RKO (cell line): ENCODE measurements around the gene NSF.
"Not testable (repeated sequence)": the region's sequence is repeated elsewhere in the genome, so short reads cannot be mapped to it uniquely, and the experiment has no call there.

Experiments used
- DNase-seq: peaks from one replicate; pipeline ENCODE4 v3.0.0-alpha.2; 2016; ENCODE audit warnings: low spot score

NSF gene

GRCh38 chr17:46774108-46774737 lies 183.8 kb downstream of the NSF start:
- no peak for DNase-seq

DNA sequence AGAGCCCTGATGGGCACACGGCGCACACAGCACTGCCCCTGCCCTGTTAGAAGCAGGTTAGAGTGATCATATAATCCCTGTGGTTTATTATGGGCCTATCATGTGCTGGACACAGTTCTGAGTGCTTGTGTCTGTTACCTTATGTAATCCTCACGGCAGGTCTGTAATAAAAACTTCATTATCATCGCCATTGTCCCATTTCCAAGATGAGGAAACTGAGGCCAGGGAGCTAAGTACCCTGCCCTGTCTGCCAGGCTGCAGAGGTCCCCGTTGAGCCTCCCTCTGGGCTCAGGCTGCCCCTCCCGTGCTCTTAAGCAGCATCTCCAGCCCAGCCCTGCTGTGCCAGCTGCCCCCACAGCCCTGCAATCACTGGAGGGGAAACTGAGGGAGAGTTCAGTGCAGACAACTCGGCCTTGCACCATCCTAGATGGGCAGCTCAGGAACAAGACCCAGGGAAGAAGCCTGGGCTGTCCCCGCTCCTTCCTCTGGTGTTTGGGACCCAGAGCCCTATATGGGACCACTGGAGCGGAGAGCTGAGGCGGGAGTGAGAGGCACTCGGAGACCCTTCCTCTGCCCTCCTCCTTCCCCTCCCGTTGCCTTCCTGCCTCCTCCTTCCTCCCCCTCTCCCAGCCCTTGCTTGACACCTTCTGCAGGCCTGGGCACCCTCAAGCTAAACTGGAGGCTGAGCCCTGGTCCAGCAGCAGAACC lies 186.0 kb downstream of the NSF start:
- DNase-seq: no peak

DNA sequence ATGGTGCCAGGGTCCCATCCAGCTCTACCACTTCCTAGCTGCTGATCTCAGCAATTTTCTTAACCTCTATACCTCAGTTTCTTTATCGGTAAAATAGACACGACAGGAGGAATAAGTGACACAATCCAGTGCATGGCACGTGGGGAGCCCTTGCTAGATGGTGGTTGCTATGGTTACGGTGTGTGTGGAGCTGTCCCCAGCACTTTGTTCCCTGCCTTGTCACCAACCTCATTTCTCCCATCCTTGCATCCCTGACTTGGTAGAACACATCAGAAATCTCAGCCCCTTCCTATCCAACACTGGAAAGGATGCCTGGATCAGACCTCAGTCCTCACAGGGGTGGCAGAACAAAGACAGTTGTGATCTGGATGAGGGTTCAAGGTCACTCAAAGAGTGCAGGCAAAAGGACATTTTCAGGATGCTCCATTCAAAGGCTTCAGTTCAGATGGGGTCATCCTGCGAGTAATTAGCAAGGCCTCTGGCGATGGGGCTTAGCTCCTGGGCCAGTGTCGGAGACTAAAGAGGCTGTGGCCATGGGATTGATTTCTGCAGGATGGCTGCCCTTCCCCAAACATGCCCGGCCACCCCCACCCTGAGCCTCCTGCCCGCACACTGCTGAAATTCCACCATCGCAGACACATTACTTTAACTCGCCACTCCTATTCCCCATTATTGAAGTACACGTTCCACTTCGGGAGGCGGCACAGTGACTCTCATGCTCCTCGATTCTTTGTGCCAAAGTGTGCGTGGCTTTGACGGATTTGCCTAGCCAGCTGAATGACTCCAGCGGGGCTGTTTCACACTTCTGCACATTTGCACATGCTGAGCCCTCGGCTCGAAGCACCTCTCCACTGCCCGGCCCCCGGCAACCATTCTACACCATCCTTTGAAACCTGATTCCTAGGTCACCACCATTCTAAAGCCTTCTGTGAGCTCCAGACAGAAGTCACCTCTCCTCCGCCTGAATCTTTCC lies 187.8 kb downstream of the NSF start:
- peak; percentile 30 for DNase-seq

GRCh38 chr17:46780003-46780373 lies 189.5 kb downstream of the NSF start:
- DNase-seq: no peak

DNA sequence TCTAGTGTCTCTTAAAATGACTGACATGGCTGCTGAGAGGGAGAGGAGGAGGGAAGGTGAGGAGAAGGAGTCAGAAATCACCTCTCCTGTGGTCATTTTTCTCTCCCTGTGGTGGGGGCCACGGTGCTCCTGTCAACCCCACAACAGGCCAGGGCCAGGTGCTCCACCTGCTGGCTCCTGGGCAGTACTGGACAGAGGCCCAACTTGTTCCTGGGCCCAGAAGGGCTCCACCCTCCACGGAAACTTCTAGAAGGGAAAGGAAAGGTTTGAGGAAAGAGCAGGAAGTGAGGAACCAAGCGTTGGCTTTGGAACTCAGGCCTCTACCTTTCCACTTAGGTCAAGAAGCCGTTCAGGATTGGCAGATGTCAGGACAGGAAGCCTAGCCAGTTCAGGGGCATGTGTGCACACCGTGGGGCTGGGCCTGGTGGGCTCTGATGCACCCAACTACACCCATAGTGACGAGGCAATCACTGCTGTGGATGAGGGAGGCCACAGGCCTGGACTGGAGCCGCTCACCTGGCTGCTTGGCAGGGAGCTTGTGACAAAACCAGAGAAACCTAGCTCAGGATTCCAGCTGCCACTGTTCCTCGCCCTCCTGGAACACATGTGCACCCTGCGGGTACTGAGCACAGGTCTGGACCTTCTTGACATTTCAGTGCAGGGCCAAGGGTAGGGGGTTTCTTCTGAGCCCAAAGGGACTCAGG lies 191.9 kb downstream of the NSF start:
- peak; percentile 45 for DNase-seq

GRCh38 chr17:46783031-46783593 lies 192.6 kb downstream of the NSF start:
- no peak for DNase-seq

- no peak for DNase-seq
These were observed 195.2 kb downstream of the NSF start for GRCh38 chr17:46785696-46786095.

- DNase-seq: no peak
These were observed 197.0 kb downstream of the NSF start for GRCh38 chr17:46787478-46787877.

DNA sequence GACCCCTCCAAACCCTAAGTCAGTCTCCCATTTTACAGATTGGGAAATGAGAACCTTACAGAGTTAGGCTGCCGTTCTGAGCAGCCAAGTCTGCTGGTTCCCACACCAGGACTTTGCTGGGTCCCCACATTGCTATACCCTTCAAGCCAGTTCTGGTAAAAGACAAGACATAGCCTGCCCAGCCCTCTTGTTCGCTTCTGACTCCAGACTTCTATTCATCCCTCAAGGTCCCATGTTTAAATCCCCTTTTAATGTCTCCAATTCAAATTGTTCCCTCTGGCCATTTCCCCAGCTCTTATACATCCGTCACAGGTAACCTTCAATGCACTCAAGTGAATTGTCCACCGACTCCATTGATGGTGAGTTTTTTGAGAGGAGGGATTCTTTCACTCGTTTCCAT lies 197.8 kb downstream of the NSF start:
- no peak for DNase-seq

DNA sequence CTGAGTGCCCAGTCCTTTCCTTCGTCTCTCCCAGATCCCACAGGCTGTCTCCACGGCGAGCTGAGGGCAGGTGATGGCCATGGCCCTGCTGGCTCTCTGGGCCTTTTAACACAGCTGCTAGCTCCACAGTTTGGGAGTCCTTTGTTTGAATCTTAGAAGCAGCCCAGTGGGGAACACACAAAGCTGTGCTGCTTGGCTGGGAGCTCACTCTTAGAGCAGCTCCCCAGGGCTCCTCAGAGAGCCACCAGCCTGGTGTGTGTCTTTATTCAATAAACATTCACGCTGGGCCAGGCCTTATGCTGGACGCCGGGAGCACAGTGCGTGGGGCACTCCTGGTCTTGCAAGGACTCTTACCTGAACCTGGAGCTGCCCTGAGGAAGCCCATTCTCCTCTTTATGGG lies 198.3 kb downstream of the NSF start:
- no peak for DNase-seq

DNA sequence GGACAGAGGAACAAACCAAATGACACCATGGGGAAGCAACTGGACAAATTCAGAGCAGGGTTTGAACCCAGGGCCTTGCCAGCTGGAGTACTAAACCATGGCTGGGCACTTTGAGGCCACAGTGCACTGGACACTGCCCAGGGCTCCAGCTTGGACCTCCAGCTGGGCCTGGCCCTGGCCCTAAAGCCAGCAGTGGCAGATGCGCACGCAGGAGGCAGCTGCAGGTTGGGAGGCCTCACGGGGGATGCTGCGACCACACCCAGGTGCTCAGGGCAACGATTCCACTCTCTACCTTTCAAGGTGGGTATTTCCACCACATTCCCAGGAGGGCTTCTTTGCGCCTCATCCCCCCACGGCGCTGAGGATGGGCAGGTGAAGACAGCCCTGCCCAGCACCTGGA lies 199.1 kb downstream of the NSF start:
- no peak for DNase-seq

GRCh38 chr17:46790216-46790615 lies 199.7 kb downstream of the NSF start:
- no peak for DNase-seq

DNA sequence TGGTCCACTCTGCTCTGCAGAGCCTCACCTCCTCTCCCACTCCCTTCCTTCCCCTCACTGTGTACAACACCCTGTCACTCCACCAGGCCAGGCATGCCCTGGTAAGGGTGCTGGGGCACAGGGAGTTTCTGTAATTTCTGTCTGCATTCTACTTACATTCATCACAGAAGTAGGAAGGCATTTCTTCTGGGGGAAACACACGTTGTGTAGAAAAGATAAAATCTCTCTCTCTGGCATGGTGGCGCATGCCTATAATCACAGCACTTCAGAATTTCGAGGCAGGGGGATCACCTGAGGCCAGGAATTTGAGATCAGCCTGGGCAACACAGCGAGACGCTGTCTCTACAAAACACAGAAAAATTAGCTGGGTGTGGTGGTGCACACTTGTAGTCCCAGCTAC lies 201.1 kb downstream of the NSF start:
- DNase-seq: no peak

DNA sequence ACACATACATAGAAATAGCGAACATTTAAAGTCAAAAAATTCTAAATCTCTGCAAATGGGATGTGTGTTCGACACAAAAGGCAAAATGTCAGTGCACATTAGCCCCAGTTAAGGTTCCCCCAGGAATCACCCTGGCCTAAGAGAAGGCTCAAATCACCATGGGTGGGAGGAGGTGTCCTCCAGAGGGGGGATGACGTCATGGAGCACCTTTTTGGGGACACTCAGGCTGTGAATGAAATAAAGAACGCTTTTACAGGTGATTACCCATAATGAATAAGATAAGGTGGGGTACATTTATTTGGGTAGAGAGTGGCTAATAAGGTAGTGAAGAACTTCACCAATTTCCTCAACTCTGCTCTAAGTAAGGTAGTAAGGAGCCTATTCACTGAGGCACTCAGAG lies 201.6 kb downstream of the NSF start:
- no peak for DNase-seq

DNA sequence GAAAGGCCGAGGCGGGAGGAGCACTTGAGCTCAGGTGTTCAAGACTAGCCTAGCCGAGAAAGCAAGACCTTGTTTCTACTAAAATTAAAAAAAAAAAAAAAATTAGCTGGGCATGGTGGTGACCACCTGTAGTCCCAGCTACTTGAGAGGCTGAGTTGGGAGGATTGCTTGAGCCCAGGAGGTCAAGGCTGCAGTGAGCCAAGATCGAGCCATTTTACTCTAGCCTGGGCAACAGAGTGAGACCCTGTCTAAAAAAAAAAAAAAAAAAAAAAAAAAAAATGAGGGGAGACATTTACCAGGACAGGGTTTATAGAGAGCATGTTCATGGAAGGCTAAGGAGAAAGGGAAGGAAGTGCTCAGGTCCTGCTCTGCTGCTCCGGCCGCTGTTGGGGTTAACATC lies 202.6 kb downstream of the NSF start:
- not testable (repeated sequence) for DNase-seq

- no peak for DNase-seq
These were observed 203.1 kb downstream of the NSF start for GRCh38 chr17:46793541-46793940.

DNA sequence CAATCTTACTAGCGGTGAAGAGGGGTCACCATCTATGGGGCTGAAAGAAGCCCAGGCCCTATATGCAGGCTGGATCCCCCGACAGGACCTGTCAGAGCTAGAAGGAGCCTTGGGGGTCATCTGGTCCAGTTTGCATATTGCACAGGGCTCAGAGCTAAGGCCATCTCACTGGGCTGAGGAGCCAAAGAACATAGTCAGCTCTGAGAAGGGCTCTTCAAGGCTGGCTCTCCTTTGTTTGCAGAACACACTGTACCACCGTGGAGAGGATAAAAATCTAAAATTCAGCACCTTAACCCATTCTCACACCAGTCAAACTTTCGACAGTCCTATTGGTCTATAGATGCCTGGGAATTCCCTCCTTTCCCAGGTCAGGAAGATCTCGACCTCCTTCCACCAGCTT lies 203.8 kb downstream of the NSF start:
- no peak for DNase-seq

DNA sequence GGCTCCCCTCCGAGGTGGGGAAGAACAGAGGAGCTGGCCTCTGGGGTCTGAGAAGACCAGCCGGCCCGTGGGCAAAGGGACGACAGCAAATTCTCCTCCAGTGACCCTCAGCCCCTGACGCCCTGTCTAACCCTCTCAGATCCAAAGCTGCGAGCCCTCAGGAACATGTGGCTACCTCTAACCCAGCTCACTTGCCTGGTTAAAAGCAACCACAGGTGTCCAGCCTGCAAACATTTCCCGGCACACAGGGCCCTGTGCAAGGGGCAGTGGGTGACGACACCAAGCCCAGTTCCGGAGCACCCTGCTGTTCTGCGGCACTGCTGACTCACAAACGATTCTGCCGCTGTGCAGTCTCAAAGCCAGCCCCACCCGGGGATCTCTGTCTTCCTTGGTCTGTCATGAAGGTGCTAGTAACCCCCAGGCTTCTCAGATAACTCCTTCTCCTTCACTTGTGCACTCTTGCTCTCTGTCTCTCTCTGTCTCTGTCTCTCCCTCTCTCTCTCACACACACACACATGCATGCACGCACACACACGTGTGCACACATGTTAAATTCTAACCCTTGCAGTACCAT lies 205.0 kb downstream of the NSF start:
- peak; percentile 54 for DNase-seq

DNA sequence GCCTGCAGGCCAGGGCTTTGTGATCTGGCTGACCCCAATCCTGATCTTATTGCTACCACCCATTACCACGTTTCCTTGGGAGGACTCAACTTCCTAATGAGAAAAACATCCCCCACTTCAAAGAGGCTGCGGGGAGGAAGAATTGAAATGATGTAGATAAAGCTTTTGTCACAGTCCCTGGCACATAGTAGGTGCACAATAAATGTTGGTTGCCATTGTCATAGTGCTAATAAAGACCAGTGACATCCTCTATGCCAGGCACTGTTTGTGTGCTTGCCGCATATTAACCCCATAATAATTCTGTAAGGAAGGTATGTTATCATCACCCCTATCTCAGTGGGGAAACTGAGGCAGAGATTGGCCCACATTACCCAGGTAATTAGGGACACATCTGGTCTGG lies 205.6 kb downstream of the NSF start:
- DNase-seq: no peak

GRCh38 chr17:46796524-46796923 lies 206.1 kb downstream of the NSF start:
- no peak for DNase-seq

- no peak for DNase-seq
These were observed 206.6 kb downstream of the NSF start for GRCh38 chr17:46796956-46797530.
